ENCODE data around the gene ASAP3.

- no peak for TF ChIP-seq BCL11A (tag by site-specific recombination; IDR thresholded peaks at IDR 0.05; ENCODE audit: low read depth)
- no peak for TF ChIP-seq CTCF (tag by site-specific recombination; IDR thresholded peaks at IDR 0.05)
- TF ChIP-seq ZSCAN16 (tag by site-specific recombination; IDR thresholded peaks at IDR 0.05), result no peak
- TF ChIP-seq HOXA7 (CRISPR knock-in tag; IDR thresholded peaks at IDR 0.05; ENCODE audit: borderline replicate concordance), result no peak
Measured at GRCh38 chr1:23514111-23514679, 30.2 kb upstream of the ASAP3 start.
